ENCODE data around the gene OSCP1. TPM values are rescaled to one million over a fixed set of nuclear protein-coding genes. Genes with fewer than 3 reads are reported as not detected.
A peak's percentile ranks its signal among the peaks of the same experiment; 100 is the strongest.

The OSCP1 gene
- polyA plus RNA-seq, 1 of the 3 experiments (the other 2 are of a cell fraction), result 11.9 TPM

- no peak for TF ChIP-seq REST (IDR thresholded peaks at IDR 0.05; ENCODE audit: low read depth, low read length)
- peak; percentile 76 for TF ChIP-seq MAX (IDR thresholded peaks at IDR 0.05; ENCODE audit: low read depth)
- peak; percentile 94 for TF ChIP-seq CHD2 (IDR thresholded peaks at IDR 0.05; ENCODE audit: low read length, partially characterized antibody)
- no peak for TF ChIP-seq MEF2A (IDR thresholded peaks at IDR 0.05; ENCODE audit: borderline replicate concordance, low read depth)
- TF ChIP-seq USF2 (IDR thresholded peaks at IDR 0.05; ENCODE audit: borderline replicate concordance, low read depth, low read length), result peak; percentile 28; the same call in 1 of the 2 replicates
- TF ChIP-seq EZH2phosphoT487 (IDR thresholded peaks at IDR 0.05; ENCODE audit: borderline replicate concordance, low read depth), result no peak
- TF ChIP-seq JUND (IDR thresholded peaks at IDR 0.05), result no peak
- TF ChIP-seq TCF12 (IDR thresholded peaks at IDR 0.05), result no peak
- TF ChIP-seq FOSL2 (IDR thresholded peaks at IDR 0.05; ENCODE audit: borderline replicate concordance, low read depth), result no peak
- TF ChIP-seq RAD21 (IDR thresholded peaks at IDR 0.05; ENCODE audit: low read length), result no peak
- no peak for TF ChIP-seq GATA2 (CRISPR knock-in tag; IDR thresholded peaks at IDR 0.05)
- no peak for TF ChIP-seq NFIC (IDR thresholded peaks at IDR 0.05; ENCODE audit: borderline replicate concordance)
These were observed 52.6 kb downstream of the OSCP1 start, which contains the start of gene LSM10 (continued) for GRCh38 chr1:36397378-36398230.

- WGBS (ENCODE audit: low lambda C conversion rate), result 9% methylated on average over 4 of the region's 5 CpGs
- H3K27ac ChIP-seq (ENCODE audit: low read depth in 2 of 2, low read length in 1 of 2), result peak overlapping the region; percentile 83
- H3K9me3 ChIP-seq, result no peaks in the 10 kb centered on the region
- H3K79me2 ChIP-seq (ENCODE audit: insufficient read depth), result peaks cover 39% of the 10 kb centered on the region
- no peaks in the 10 kb centered on the region for H4K20me1 ChIP-seq (ENCODE audit: insufficient read depth)
- CTCF ChIA-PET, result interaction anchor here (1.1 to 2.5 kb wide), 6 partner anchors 10 to 244 kb away, joined by 3 to 8 read pairs (median 3); no protein-coding TSS in a partner anchor
- peak overlapping the region; percentile 93 for H3K9ac ChIP-seq
- no peak for DNase-seq
- TF ChIP-seq CHD2 (IDR thresholded peaks at IDR 0.05; ENCODE audit: low read length, partially characterized antibody), result no peak
- H3K36me3 ChIP-seq (replicated peaks in 1 of 2; ENCODE audit: control insufficient read depth in 1 of 2, insufficient read depth in 2 of 2, low read length in 1 of 2), result peaks cover 14 to 19% of the 10 kb centered on the region in 2 experiments
- H3K27me3 ChIP-seq (ENCODE audit: insufficient read depth), result no peaks in the 10 kb centered on the region
- peak overlapping the region; percentile 80 to 98 for H3K4me3 ChIP-seq (ENCODE audit: low read depth in 2 of 2, low read length in 1 of 2)
- POLR2A ChIA-PET, result interaction anchor here (0.8 to 3.2 kb wide), 3 partner anchors 10 to 90 kb away, joined by 3 to 25 read pairs (median 3); partner anchors contain the start of gene STK40
- no peaks in the 10 kb centered on the region for H3K9me2 ChIP-seq
- peaks cover 5% of the 10 kb centered on the region for H3F3A ChIP-seq (replicated peaks; ENCODE audit: insufficient read depth)
- H3K4me2 ChIP-seq, result peak overlapping the region; percentile 94
- peak overlapping the region; percentile 72; the same call in 1 of the 2 replicates for H2AFZ ChIP-seq (ENCODE audit: low read depth)
- peaks cover 0 to 5% of the 10 kb centered on the region in 2 experiments; a peak in 2 of 4 replicates for H3K4me1 ChIP-seq (ENCODE audit: control insufficient read depth in 1 of 2, insufficient read depth in 2 of 2, low read depth in 1 of 2, low read length in 1 of 2)
These were observed 53.2 kb downstream of the OSCP1 start for GRCh38 chr1:36397083-36397377.

Measured in SK-N-SH (cell line).